DND-41 (cell line): ENCODE data around the gene JADE2.

ENCODE experiments used
- ATAC-seq: fragments of 200-7000 bp; cut with Tn5 transposase; 3 replicates; pipeline ENCODE4 v1.9.1; 2021; ENCODE audit warnings: low read depth; ENCODE audit not compliant: insufficient read depth
- DNase-seq: peaks from one replicate; pipeline ENCODE4 v3.0.0-alpha.2; 2020
- H2AFZ ChIP-seq: 2 replicates; pipeline ENCODE4 v1.6.0; 2012; ENCODE audit warnings: low read depth, low read length
- H3K27ac ChIP-seq: 2 replicates; pipeline ENCODE4 v1.5.1; 2012; ENCODE audit warnings: low read length, inconsistent platforms
- H3K27me3 ChIP-seq: fragments of 200-600 bp; sonication (generic); 2 replicates; pipeline ENCODE4 v1.6.0; 2012; ENCODE audit warnings: low read length, mild to moderate bottlenecking, inconsistent platforms; ENCODE audit not compliant: insufficient read depth, poor library complexity
- H3K36me3 ChIP-seq: 2 replicates; pipeline ENCODE4 v1.5.1; 2012; ENCODE audit warnings: low read length, inconsistent platforms; ENCODE audit not compliant: insufficient read depth
- H3K4me1 ChIP-seq: 2 replicates; pipeline ENCODE4 v1.5.1; 2012; ENCODE audit warnings: mild to moderate bottlenecking, low read length; ENCODE audit not compliant: insufficient read depth
- H3K4me2 ChIP-seq: 2 replicates; pipeline ENCODE4 v1.6.0; 2012; ENCODE audit warnings: mild to moderate bottlenecking, moderate library complexity, low read length, inconsistent platforms; ENCODE audit not compliant: insufficient read depth
- H3K4me3 ChIP-seq, 2 experiments: fragments of 200-600 bp in 1 of 2; shearing (Covaris generic) in 1 of 2; 2 replicates each; pipeline ENCODE4 v1.5.1; 2012 to 2016; ENCODE audit warnings: inconsistent platforms in 2 of 2, low read length in 2 of 2, mild to moderate bottlenecking in 2 of 2, low read depth in 1 of 2, moderate library complexity in 1 of 2
- H3K79me2 ChIP-seq: 2 replicates; pipeline ENCODE4 v1.6.0; 2012; ENCODE audit warnings: low read length, inconsistent platforms; ENCODE audit not compliant: insufficient read depth
- H3K9ac ChIP-seq: 2 replicates; pipeline ENCODE4 v1.6.0; 2012; ENCODE audit warnings: low read depth, mild to moderate bottlenecking, inconsistent platforms, low read length, moderate library complexity
- H3K9me3 ChIP-seq: 2 replicates; pipeline ENCODE4 v1.5.1; 2012; ENCODE audit warnings: low read length, moderate library complexity, mild to moderate bottlenecking, inconsistent platforms; ENCODE audit not compliant: insufficient read depth, severe bottlenecking
- H4K20me1 ChIP-seq: 2 replicates; pipeline ENCODE4 v1.6.0; 2012; ENCODE audit warnings: low read length; ENCODE audit not compliant: insufficient read depth
- CTCF ChIP-seq: IDR thresholded peaks from 2 replicates; pipeline ENCODE4 v1.5.1; 2012; ENCODE audit warnings: borderline replicate concordance, low read length, moderate library complexity, mild to moderate bottlenecking; ENCODE audit not compliant: poor library complexity, severe bottlenecking; ENCODE audit errors: extremely low read depth
- EZH2 ChIP-seq: IDR thresholded peaks from 3 replicates; pipeline ENCODE4 v1.6.1; 2012; ENCODE audit warnings: borderline replicate concordance, low read depth, mild to moderate bottlenecking, moderate library complexity, low read length, inconsistent platforms; ENCODE audit not compliant: severe bottlenecking

Gene JADE2

DNA sequence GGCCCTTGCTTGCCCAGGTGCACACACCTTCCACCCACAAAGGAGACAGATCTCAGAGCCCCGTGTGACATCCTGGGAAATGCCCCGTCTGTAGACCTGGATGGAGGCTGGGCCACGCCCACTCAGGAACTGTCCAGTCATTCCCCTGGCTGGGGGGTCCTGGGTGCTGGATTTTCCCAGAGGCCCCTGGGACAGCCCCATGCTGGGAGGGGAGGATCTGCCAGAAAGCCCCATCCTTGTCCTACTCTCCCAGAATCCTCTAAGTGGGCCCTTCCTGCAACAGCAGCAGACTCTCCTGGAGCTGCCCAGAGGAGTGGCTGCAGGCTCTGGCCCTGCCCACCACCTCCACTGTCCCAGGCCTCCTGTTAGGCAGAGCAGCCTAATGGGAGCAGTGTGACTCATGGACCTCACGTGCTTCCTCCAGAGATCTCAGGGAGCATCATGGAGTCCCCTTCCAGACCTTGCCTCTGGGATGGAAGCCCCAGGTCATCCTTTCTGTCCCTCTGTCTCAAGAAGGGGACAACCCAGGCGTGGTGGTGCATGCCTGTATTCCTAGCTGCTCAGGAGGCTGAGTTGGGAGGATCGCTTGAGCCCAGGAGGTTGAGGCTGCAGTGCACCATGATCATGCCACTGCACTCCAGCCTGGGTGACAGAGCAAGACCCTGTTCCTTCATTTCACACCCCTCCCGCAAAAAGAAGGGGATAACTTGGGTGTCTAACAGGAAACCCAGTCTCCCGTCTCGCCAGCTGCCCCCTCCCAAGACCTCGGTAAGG lies 51.7 kb downstream of the JADE2 start:
- 0 out of 2 replicates have a peak, but pooled peaks cover 2% of the 10 kb centered on the region for H3K79me2 ChIP-seq
- H3K4me3 ChIP-seq, result no peak overlapping the region
- no peak overlapping the region for H2AFZ ChIP-seq
- DNase-seq, result no peak
- no peaks in the 10 kb centered on the region for H3K27me3 ChIP-seq
- TF ChIP-seq EZH2 (no peak), CTCF (no peak)
- H4K20me1 ChIP-seq, result peaks cover 68% of the 10 kb centered on the region
- peak; percentile 1; the same call in 1 of the 3 replicates for ATAC-seq
- no peak overlapping the region for H3K27ac ChIP-seq
- no peak overlapping the region for H3K9ac ChIP-seq
- no peaks in the 10 kb centered on the region for H3K9me3 ChIP-seq
- H3K36me3 ChIP-seq, result peaks cover 93% of the 10 kb centered on the region
- no peaks in the 10 kb centered on the region for H3K4me1 ChIP-seq
- no peak overlapping the region for H3K4me2 ChIP-seq

- H3K27ac ChIP-seq, result no peak overlapping the region
- no peak overlapping the region for H3K4me3 ChIP-seq
- no peak overlapping the region for H3K9ac ChIP-seq
- H3K27me3 ChIP-seq, result no peaks in the 10 kb centered on the region
- ATAC-seq (peak; percentile 88), DNase-seq (peak; percentile 79)
- no peaks in the 10 kb centered on the region for H3K9me3 ChIP-seq
- H3K4me1 ChIP-seq, result no peaks in the 10 kb centered on the region
- H3K4me2 ChIP-seq, result no peak overlapping the region
- H3K36me3 ChIP-seq, result peaks cover 86% of the 10 kb centered on the region
- H2AFZ ChIP-seq, result no peak overlapping the region
- TF ChIP-seq EZH2, result no peak
- peak; percentile 91 for TF ChIP-seq CTCF
- no peaks in the 10 kb centered on the region for H3K79me2 ChIP-seq
- peaks cover 60% of the 10 kb centered on the region for H4K20me1 ChIP-seq
These were observed 52.5 kb downstream of the JADE2 start for GRCh38 chr5:134577796-134578577.

DNA sequence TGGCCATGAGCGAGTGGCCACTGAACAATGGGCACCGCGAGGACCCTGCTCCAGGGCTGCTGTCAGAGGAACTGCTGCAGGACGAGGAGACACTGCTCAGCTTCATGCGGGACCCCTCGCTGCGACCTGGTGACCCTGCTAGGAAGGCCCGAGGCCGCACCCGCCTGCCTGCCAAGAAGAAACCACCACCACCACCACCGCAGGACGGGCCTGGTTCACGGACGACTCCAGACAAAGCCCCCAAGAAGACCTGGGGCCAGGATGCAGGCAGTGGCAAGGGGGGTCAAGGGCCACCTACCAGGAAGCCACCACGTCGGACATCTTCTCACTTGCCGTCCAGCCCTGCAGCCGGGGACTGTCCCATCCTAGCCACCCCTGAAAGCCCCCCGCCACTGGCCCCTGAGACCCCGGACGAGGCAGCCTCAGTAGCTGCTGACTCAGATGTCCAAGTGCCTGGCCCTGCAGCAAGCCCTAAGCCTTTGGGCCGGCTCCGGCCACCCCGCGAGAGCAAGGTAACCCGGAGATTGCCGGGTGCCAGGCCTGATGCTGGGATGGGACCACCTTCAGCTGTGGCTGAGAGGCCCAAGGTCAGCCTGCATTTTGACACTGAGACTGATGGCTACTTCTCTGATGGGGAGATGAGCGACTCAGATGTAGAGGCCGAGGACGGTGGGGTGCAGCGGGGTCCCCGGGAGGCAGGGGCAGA lies 53.3 kb downstream of the JADE2 start:
- H2AFZ ChIP-seq, result no peak overlapping the region
- H3K36me3 ChIP-seq, result peaks cover 78% of the 10 kb centered on the region
- H3K9ac ChIP-seq, result no peak overlapping the region
- H3K4me3 ChIP-seq, result no peak overlapping the region
- DNase-seq, result no peak
- peaks cover 53% of the 10 kb centered on the region for H4K20me1 ChIP-seq
- no peaks in the 10 kb centered on the region for H3K4me1 ChIP-seq
- TF ChIP-seq EZH2, result no peak
- TF ChIP-seq CTCF, result no peak
- no peaks in the 10 kb centered on the region for H3K9me3 ChIP-seq
- H3K79me2 ChIP-seq, result no peaks in the 10 kb centered on the region
- H3K27ac ChIP-seq, result no peak overlapping the region
- no peak for ATAC-seq
- no peaks in the 10 kb centered on the region for H3K27me3 ChIP-seq
- H3K4me2 ChIP-seq, result no peak overlapping the region
